ENCODE measurements around the gene NOC2L.

The NOC2L gene

GRCh38 chr1:974293-974640 is 15.2 kb upstream of the NOC2L start:
- DNase-seq = no peak

GRCh38 chr1:973459-974292 is 14.6 kb upstream of the NOC2L start:
- DNase-seq = no peak

GRCh38 chr1:972726-973458 is 13.8 kb upstream of the NOC2L start:
- no peak for DNase-seq

DNA sequence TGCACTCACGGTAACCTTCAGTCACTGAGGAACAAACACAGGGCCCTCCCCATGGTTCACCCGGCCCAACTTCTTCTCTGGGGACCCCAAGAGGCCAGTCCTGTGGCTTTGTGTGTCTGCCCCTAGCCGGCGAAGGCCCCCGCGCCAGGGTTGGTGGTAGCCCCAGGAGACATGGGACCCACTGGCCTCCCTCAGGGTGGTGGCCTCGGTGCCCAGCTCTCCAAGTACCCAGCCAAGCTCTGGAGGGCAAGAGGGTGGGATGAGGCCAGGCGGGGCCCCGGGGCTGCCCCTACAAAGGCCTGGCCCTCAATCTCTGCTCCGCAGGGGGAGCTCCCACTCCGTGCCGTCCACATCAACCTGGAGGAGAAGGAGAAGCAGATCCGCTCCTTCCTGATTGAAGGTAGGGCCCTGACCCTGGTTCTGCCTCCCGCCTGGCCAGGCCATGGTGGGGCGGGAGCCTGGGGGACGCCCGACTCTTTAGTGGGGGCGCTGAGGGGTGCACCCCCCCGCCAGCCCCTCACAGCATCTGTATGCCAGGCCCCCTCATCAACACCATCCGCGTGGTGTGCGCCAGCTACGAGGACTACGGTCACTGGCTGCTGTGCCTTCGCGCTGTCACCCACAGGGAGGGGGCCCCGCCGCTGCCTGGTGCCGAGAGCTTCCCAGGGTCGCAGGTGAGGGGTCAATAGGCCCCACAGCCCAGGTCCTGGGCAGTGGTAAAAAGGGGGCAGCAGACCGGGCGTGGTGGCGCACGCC is 12.9 kb upstream of the NOC2L start:
- DNase-seq = no peak

GRCh38 chr1:970973-971730 is 12.1 kb upstream of the NOC2L start:
- DNase-seq = no peak

- DNase-seq = no peak
Observed at GRCh38 chr1:970242-970972, 11.4 kb upstream of the NOC2L start.

- no peak for DNase-seq
Observed at GRCh38 chr1:969260-969855, 10.3 kb upstream of the NOC2L start.

DNA sequence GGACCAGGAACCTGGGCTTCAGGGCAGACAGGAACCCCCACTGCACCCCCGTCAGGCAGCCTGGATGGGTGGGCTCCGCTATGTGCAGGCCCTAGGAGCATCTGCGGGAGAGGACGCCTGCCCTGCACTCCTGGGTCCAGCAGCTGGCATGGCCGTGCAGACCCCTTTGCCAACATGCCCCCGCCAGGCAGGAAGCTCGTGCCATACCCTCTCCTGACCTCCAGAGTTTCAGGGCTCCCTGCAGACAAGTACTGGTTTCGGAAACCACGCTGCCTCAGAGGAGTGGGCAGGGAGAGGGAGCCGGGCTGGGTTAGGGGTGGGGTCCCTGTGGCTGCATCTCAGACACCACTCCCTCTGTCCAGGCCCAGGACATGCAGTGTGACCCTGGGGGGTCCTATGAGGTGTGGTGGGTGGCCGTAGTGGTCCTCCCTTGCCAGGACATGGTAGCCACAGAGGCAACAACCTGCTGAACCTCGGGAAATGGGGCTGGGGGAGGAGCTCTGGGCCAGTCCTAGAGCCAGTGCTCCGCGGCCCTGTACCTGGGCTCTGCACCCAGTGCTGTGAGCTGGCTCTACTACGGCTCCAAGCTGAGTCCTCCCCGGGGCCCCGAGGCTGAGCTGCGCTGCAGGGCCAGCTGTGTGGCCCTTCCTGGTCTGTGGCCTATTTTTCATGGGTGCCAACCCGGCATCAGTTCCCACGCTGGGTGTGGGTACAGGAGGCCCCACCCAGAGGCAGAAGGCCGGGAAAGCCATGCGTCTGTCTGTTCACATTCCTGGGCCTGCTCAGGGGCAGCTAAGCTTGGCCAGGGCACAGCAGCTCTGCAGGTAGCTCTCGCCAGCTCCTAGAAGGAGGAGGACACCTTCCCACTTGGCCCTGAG is 8.6 kb upstream of the NOC2L start:
- DNase-seq = no peak

GRCh38 chr1:966704-967300 is 7.7 kb upstream of the NOC2L start:
- DNase-seq = peak; percentile 23 to 73

DNA sequence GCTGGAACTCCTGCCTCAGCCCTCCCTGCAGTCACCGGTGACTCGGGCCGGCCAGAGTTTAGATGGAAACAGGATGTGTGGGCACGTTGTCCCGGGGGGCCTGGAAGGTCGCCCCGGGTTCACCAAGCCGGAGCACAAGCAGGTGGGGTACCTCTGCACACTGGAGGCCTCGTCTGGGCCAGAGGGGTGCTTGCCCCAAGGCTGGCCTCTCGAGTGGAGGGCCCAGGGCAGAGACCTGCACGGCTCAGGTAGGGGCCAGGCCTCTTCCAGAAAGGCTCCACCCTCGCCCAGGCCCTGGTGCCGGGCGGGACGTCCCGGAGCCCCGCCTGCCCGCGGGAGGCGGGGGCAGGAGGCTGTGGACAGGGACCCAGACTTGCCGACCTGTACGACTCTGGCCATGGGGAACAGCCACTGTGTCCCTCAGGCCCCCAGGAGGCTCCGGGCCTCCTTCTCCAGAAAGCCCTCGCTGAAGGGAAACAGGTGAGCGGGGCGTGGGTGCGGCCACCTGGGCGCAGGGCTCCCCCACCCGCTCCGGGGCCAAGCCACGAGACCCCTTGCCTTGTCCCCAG is 7.2 kb upstream of the NOC2L start, which contains the start of gene PLEKHN1:
TSS of gene PLEKHN1 (plus strand) at position 348 of the 569 bp plus-strand sequence. CDS start at position 398, 50 bp downstream.
- peak in 1 of 2 donors; percentile 43 for DNase-seq

DNA sequence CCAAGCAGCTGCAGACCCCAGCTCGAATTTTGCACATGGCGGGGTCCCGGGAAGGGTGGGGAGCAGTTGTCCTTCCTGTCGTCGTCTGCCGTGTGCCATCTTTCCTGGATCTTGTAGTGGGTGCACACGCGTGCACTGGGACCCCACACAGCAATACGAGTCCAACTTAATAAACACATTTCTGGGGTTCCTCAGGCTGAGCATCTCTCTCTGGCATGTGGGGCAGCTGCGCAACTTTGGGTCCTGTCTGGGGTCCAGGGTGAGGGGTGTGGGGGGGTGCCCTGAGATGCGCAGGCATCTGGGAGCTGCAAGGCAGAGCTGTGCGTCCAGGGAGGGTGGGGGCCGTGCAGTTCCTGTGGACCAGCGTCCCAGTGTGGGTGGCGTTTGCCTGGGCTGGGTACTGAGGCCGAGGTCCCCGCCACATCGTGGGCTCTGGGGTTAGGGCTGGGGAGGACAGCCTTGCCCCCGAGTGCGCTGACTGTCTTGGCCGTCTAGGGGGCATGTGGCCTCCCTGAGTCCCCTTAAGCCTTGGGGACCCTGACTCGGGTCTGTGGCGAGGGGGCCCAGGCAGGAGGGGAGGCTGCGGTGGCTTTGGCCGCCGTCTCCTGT is 6.6 kb upstream of the NOC2L start:
- no peak for DNase-seq

GRCh38 chr1:964691-965525 is 5.9 kb upstream of the NOC2L start:
- DNase-seq = no peak

DNA sequence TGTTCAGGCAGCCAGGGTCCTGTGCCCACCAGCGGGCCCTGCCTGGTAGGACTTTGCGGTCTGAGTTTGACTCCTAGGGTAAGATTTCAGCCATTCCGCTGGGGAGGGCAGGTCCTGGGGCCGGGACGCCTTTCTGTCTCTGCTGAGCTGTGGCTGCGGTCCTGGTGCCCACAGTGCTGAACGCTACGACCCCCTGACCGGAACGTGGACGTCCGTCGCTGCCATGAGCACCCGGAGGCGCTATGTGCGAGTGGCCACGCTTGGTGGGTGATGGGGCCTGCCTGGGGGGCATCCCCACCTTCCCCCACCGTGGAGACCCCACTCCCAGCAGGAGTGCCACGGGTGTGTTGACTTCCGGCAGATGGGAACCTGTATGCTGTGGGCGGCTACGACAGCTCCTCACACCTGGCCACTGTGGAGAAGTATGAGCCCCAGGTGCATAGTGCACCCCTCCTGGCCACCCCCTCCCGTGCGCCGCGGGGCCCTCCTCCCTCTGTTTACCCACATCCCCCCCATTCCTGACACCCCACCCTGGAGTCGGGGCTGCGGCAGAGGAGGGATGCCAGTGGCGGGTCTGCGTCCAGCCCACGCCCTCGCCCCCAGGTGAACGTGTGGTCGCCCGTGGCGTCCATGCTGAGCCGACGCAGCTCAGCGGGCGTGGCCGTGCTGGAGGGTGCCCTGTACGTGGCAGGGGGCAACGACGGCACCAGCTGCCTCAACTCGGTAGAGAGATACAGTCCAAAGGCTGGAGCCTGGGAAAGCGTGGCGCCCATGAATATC is 4.9 kb upstream of the NOC2L start:
- DNase-seq = no peak

GRCh38 chr1:963301-963651 is 4.2 kb upstream of the NOC2L start:
- no peak for DNase-seq

DNA sequence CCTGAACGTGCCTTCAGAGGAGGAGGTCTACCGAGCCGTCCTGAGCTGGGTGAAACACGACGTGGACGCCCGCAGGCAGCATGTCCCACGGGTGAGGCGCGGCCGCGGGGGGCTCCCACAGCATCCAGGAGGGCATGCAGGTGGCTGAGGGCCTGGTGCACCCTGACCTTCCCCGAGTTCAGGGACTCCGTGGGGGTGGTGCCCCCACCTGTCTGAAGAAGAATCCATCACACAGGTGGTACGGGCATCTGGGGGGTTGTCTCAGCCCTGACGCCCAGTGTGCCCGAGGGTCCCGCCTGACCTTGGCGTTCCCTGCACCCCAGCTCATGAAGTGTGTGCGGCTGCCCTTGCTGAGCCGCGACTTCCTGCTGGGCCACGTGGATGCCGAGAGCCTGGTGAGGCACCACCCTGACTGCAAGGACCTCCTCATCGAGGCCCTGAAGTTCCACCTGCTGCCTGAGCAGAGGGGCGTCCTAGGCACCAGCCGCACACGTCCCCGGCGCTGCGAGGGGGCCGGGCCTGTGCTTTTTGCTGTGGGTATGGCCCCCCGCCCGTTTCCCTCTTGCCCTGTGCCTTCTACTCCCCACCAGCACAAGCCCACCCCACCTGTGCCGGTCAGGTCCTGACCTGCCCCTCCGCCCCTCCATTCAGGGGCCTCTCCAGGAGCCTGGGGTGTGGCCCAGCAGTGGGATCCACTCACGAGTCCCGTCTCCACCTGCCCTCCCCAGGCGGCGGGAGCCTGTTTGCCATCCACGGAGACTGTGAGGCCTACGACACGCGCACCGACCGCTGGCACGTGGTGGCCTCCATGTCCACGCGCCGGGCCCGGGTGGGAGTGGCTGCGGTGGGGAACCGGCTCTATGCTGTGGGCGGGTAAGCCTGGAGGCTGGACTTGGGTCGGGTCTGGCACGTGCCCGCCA is 3.6 kb upstream of the NOC2L start:
- no peak for DNase-seq

DNA sequence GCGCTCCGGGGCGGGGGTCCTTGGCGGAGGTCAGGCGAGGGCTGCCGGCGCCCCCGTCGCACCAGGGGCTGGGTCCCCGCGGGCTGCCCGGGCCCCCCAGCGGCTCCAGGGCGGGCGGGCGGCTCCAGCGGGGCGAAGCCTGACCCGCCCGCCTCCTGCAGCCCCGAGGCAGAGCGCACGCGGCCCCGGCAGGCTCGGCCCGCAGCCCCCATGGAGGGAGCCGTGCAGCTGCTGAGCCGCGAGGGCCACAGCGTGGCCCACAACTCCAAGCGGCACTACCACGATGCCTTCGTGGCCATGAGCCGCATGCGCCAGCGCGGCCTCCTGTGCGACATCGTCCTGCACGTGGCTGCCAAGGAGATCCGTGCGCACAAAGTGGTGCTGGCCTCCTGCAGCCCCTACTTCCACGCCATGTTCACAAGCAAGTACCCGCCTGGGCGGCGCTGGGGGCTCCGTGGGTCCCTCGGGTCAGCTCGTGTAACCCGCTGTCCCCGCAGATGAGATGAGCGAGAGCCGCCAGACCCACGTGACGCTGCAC is 2.1 kb upstream of the NOC2L start:
- DNase-seq = no peak

Data from bone marrow (tissue), 2 donors.